ENCODE results near the gene ATPAF1. TPM values are rescaled to one million over a fixed set of nuclear protein-coding genes. Genes with fewer than 3 reads are reported as not detected.

Gene ATPAF1
- polyA plus RNA-seq, 1 of the 3 experiments (the other 2 are of a cell fraction): 39.9 TPM

- H3K9me2 ChIP-seq: no peaks in the 10 kb centered on the region
- peak overlapping the region; percentile 69 to 78 for H3K4me3 ChIP-seq (ENCODE audit: low read depth in 2 of 2, low read length in 1 of 2)
- no peaks in the 10 kb centered on the region for H3K27me3 ChIP-seq (ENCODE audit: insufficient read depth)
- peaks cover 3% of the 10 kb centered on the region for H3F3A ChIP-seq (replicated peaks; ENCODE audit: insufficient read depth)
- H3K36me3 ChIP-seq (replicated peaks in 1 of 2; ENCODE audit: control insufficient read depth in 1 of 2, insufficient read depth in 2 of 2, low read length in 1 of 2): no peaks in the 10 kb centered on the region
- H3K79me2 ChIP-seq (ENCODE audit: insufficient read depth): no peaks in the 10 kb centered on the region; the same call in 1 of the 2 replicates
- peaks cover 1 to 19% of the 10 kb centered on the region in 2 experiments; a peak in 2 of 4 replicates for H3K4me1 ChIP-seq (ENCODE audit: control insufficient read depth in 1 of 2, insufficient read depth in 2 of 2, low read depth in 1 of 2, low read length in 1 of 2)
- H4K20me1 ChIP-seq (ENCODE audit: insufficient read depth): no peaks in the 10 kb centered on the region
- peak overlapping the region; percentile 79 for H2AFZ ChIP-seq (ENCODE audit: low read depth)
- ChIA-PET CTCF (interaction anchor here (1.0 to 4.9 kb wide), 4 partner anchors 14 to 58 kb away, joined by 4 to 36 read pairs (median 4); partner anchors contain the start of gene MKNK1), POLR2A (interaction anchor here (1.8 to 2.2 kb wide), 2 partner anchors 13 to 50 kb away, joined by 8 to 9 read pairs; partner anchors contain the start of genes ATPAF1 and MKNK1)
- DNase-seq: no peak
- 51% methylated on average over 10 of the region's 10 CpGs for WGBS (ENCODE audit: low lambda C conversion rate)
- peak overlapping the region; percentile 71 for H3K9ac ChIP-seq
- H3K27ac ChIP-seq (ENCODE audit: low read depth in 2 of 2, low read length in 1 of 2): peak overlapping the region; percentile 77 to 78; a peak in 2 of 4 replicates
- H3K9me3 ChIP-seq: no peaks in the 10 kb centered on the region
- TF ChIP-seq USF1 (IDR thresholded peaks at IDR 0.05; ENCODE audit: borderline replicate concordance, low read depth) (no peak), SIN3A (IDR thresholded peaks at IDR 0.05; ENCODE audit: borderline replicate concordance, low read depth, low read length) (0 out of 2 replicates have a peak, but pooled peaks have one; percentile 6), MAX (IDR thresholded peaks at IDR 0.05; ENCODE audit: low read depth) (peak; percentile 3; the same call in 1 of the 2 replicates)
- H3K4me2 ChIP-seq: peak overlapping the region; percentile 99
Observed at GRCh38 chr1:46617108-46617800, 50.9 kb downstream of the ATPAF1 start.

GRCh38 chr1:46616277-46617107, 51.7 kb downstream of the ATPAF1 start, which contains the start of gene MOB3C:
TSS of gene MOB3C (minus strand) at chr1:46616811. CDS start at chr1:46613321, 3,490 bp downstream.
- WGBS (ENCODE audit: low lambda C conversion rate): 5% methylated on average over 8 of the region's 62 CpGs
- H2AFZ ChIP-seq (ENCODE audit: low read depth): peak within 1 kb of the TSS; percentile 79
- H3K27ac ChIP-seq (ENCODE audit: low read depth in 2 of 2, low read length in 1 of 2): peak within 1 kb of the TSS; percentile 77 to 78; a peak in 3 of 4 replicates
- peak within 1 kb of the TSS; percentile 99 for H3K4me2 ChIP-seq
- peaks cover 8 to 25% of the 10 kb centered on the region in 2 experiments; a peak in 2 of 4 replicates for H3K4me1 ChIP-seq (ENCODE audit: control insufficient read depth in 1 of 2, insufficient read depth in 2 of 2, low read depth in 1 of 2, low read length in 1 of 2)
- no peaks in the 10 kb centered on the region for H3K9me2 ChIP-seq
- peaks cover 3% of the 10 kb centered on the region for H3F3A ChIP-seq (replicated peaks; ENCODE audit: insufficient read depth)
- no peaks in the 10 kb centered on the region for H3K27me3 ChIP-seq (ENCODE audit: insufficient read depth)
- POLR2A ChIA-PET: interaction anchor here (1.8 to 2.2 kb wide), 2 partner anchors 13 to 51 kb away, joined by 8 to 9 read pairs; partner anchors contain the start of genes ATPAF1 and MKNK1
- peak; percentile 89 for DNase-seq
- H3K36me3 ChIP-seq (replicated peaks in 1 of 2; ENCODE audit: control insufficient read depth in 1 of 2, insufficient read depth in 2 of 2, low read length in 1 of 2): no peaks in the 10 kb centered on the region
- no peaks in the 10 kb centered on the region; the same call in 1 of the 2 replicates for H3K79me2 ChIP-seq (ENCODE audit: insufficient read depth)
- H3K9me3 ChIP-seq: no peaks in the 10 kb centered on the region
- peak within 1 kb of the TSS; percentile 69 to 78 for H3K4me3 ChIP-seq (ENCODE audit: low read depth in 2 of 2, low read length in 1 of 2)
- H4K20me1 ChIP-seq (ENCODE audit: insufficient read depth): no peaks in the 10 kb centered on the region
- H3K9ac ChIP-seq: peak within 1 kb of the TSS; percentile 71
- CTCF ChIA-PET: interaction anchor here (0.6 to 4.9 kb wide), 5 partner anchors 13 to 60 kb away, joined by 3 to 36 read pairs (median 4); partner anchors contain the start of gene MKNK1
- TF ChIP-seq TCF12 (IDR thresholded peaks at IDR 0.05) (no peak), FOXJ3 (CRISPR knock-in tag; IDR thresholded peaks at IDR 0.05) (no peak), NRF1 (IDR thresholded peaks at IDR 0.05; ENCODE audit: low read depth, low read length) (0 out of 2 replicates have a peak, but pooled peaks have one; percentile 12), JUND (IDR thresholded peaks at IDR 0.05) (no peak), TEAD4 (IDR thresholded peaks at IDR 0.05; ENCODE audit: borderline replicate concordance, insufficient read depth) (no peak), REST (IDR thresholded peaks at IDR 0.05; ENCODE audit: low read depth, low read length) (no peak; the same call in 1 of the 2 replicates), MAX (IDR thresholded peaks at IDR 0.05; ENCODE audit: low read depth) (peak; percentile 57; the same call in 1 of the 2 replicates), RAD21 (IDR thresholded peaks at IDR 0.05; ENCODE audit: low read length) (no peak), USF1 (IDR thresholded peaks at IDR 0.05; ENCODE audit: borderline replicate concordance, low read depth) (no peak), TAF1 (IDR thresholded peaks at IDR 0.05; ENCODE audit: borderline replicate concordance, low read depth, low read length) (no peak), CHD2 (IDR thresholded peaks at IDR 0.05; ENCODE audit: low read length, partially characterized antibody) (no peak), EP300 (IDR thresholded peaks at IDR 0.05; ENCODE audit: borderline replicate concordance in 1 of 2, low read depth in 1 of 2, low read length in 1 of 2) (no peak), FOSL2 (IDR thresholded peaks at IDR 0.05; ENCODE audit: borderline replicate concordance, low read depth) (no peak), IRF3 (IDR thresholded peaks at IDR 0.05; ENCODE audit: low read depth, low read length) (no peak)
